RWPE1 (cell line): Measurements from ENCODE around the gene MYL12A.

ENCODE experiments used
- CTCF ChIA-PET: fragments of 350-600 bp; sonication (Branson Sonifier 250); formaldehyde crosslinking; extraction: SDS; loops from one replicate; lab custom pipeline; 2021; lab: Yijun Ruan, JAX
- POLR2A ChIA-PET: fragments of 400-600 bp; formaldehyde crosslinking; extraction: SDS; loops from one replicate; lab custom pipeline; 2020; ENCODE audit warnings: antibody characterized with exemption; ENCODE audit not compliant: low non-redundant PET; lab: Yijun Ruan, JAX
- DNase-seq: peaks from one replicate; pipeline ENCODE4 v3.0.0; 2012; ENCODE audit warnings: low spot score
- H3K27ac ChIP-seq: fragments of 450-650 bp; 2 replicates; pipeline ENCODE4 v1.5.1; 2017
- CTCF ChIP-seq: fragments of 450-650 bp; conservative IDR thresholded peaks from 2 replicates; pipeline ENCODE4 v1.5.1; 2017; ENCODE audit warnings: low read depth, mild to moderate bottlenecking

MYL12A gene

GRCh38 chr18:3305354-3305762 lies 57.8 kb downstream of the MYL12A start:
- TF ChIP-seq CTCF: no peak
- CTCF ChIA-PET: interaction anchor here (0.6 to 1.3 kb wide), 2 partner anchors 8 to 289 kb away, joined by 3 read pairs; no protein-coding TSS in a partner anchor
- POLR2A ChIA-PET: no interaction called here
- peak overlapping the region; percentile 95 for H3K27ac ChIP-seq
- DNase-seq: peak; percentile 98
